WTC11 (cell line): ENCODE measurements around the gene SSRP1. TPM values are rescaled to one million over a fixed set of nuclear protein-coding genes. Genes with fewer than 3 reads are reported as not detected.
A peak's percentile ranks its signal among the peaks of the same experiment; 100 is the strongest.

ENCODE experiments used
- ARID4B ChIP-seq: sonication (generic); formaldehyde crosslinking; IDR thresholded peaks from 2 replicates; pipeline ENCODE4 v1.8.0; 2023; ENCODE audit warnings: missing genetic modification reagents, mild to moderate bottlenecking, borderline replicate concordance
- ATF2 ChIP-seq: sonication (generic); formaldehyde crosslinking; IDR thresholded peaks from 2 replicates; pipeline ENCODE4 v1.8.1; 2022; ENCODE audit warnings: low read depth, missing genetic modification reagents, borderline replicate concordance
- CREB1 ChIP-seq: sonication (generic); formaldehyde crosslinking; IDR thresholded peaks from 2 replicates; pipeline ENCODE4 v1.8.0; 2023; ENCODE audit warnings: mild to moderate bottlenecking, missing genetic modification reagents
- CREM ChIP-seq: sonication (generic); formaldehyde crosslinking; IDR thresholded peaks from 2 replicates; pipeline ENCODE4 v1.8.1; 2022; ENCODE audit warnings: mild to moderate bottlenecking, missing genetic modification reagents, moderate library complexity
- E2F5 ChIP-seq: sonication (generic); formaldehyde crosslinking; IDR thresholded peaks from 2 replicates; pipeline ENCODE4 v1.8.1; 2022; ENCODE audit warnings: mild to moderate bottlenecking, moderate library complexity, missing genetic modification reagents
- GTF2I ChIP-seq: fragments of 250-450 bp; sonication (Bioruptor Pico); conservative IDR thresholded peaks from 2 replicates; pipeline ENCODE4 v1.4.0; 2021; ENCODE audit warnings: mild to moderate bottlenecking
- JAZF1 ChIP-seq: fragments of 250-450 bp; sonication (Bioruptor Pico); IDR thresholded peaks from 2 replicates; pipeline ENCODE4 v1.9.0; 2021; ENCODE audit warnings: moderate library complexity, mild to moderate bottlenecking, inconsistent platforms
- NFATC4 ChIP-seq: fragments of 250-450 bp; sonication (Bioruptor Pico); IDR thresholded peaks from 2 replicates; pipeline ENCODE4 v1.9.0; 2021; ENCODE audit warnings: mild to moderate bottlenecking
- NR1H2 ChIP-seq: sonication (generic); formaldehyde crosslinking; IDR thresholded peaks from 2 replicates; pipeline ENCODE4 v1.9.0; 2021; ENCODE audit warnings: mild to moderate bottlenecking, moderate library complexity, missing genetic modification reagents
- RELA ChIP-seq: sonication (generic); formaldehyde crosslinking; IDR thresholded peaks from 2 replicates; pipeline ENCODE4 v1.8.1; 2022; ENCODE audit warnings: missing genetic modification reagents, mild to moderate bottlenecking, borderline replicate concordance
- SOX15 ChIP-seq: fragments of 250-450 bp; sonication (Bioruptor Pico); IDR thresholded peaks from 2 replicates; pipeline ENCODE4 v1.9.0; 2021; ENCODE audit warnings: mild to moderate bottlenecking
- TP53 ChIP-seq: sonication (generic); formaldehyde crosslinking; IDR thresholded peaks from 2 replicates; pipeline ENCODE4 v1.8.1; 2023; ENCODE audit warnings: mild to moderate bottlenecking, missing genetic modification reagents
- total RNA-seq: library from RNA; stranded (reverse); gene quantifications from 3 replicates; pipeline ENCODE4 v1.2.3, GENCODE V29; 2021
- TF ChIP-seq, protein P1 (sequence below): sonication (generic); formaldehyde crosslinking; IDR thresholded peaks from 2 replicates; pipeline ENCODE4 v1.8.0; 2022; ENCODE audit warnings: mild to moderate bottlenecking, missing genetic modification reagents
- TF ChIP-seq, protein P2 (sequence below): sonication (generic); formaldehyde crosslinking; IDR thresholded peaks from 2 replicates; pipeline ENCODE4 v1.8.1; 2023; ENCODE audit warnings: mild to moderate bottlenecking, missing genetic modification reagents, borderline replicate concordance
- TF ChIP-seq, protein P3 (sequence below): sonication (generic); formaldehyde crosslinking; IDR thresholded peaks from 2 replicates; pipeline ENCODE4 v1.8.0; 2022; ENCODE audit warnings: mild to moderate bottlenecking, missing genetic modification reagents
- TF ChIP-seq, protein P4 (sequence below): sonication (generic); formaldehyde crosslinking; IDR thresholded peaks from 2 replicates; pipeline ENCODE4 v1.8.0; 2022; ENCODE audit warnings: mild to moderate bottlenecking, missing genetic modification reagents

SSRP1 gene
- total RNA-seq, 1 experiment from 2014 or later = 228 TPM

DNA sequence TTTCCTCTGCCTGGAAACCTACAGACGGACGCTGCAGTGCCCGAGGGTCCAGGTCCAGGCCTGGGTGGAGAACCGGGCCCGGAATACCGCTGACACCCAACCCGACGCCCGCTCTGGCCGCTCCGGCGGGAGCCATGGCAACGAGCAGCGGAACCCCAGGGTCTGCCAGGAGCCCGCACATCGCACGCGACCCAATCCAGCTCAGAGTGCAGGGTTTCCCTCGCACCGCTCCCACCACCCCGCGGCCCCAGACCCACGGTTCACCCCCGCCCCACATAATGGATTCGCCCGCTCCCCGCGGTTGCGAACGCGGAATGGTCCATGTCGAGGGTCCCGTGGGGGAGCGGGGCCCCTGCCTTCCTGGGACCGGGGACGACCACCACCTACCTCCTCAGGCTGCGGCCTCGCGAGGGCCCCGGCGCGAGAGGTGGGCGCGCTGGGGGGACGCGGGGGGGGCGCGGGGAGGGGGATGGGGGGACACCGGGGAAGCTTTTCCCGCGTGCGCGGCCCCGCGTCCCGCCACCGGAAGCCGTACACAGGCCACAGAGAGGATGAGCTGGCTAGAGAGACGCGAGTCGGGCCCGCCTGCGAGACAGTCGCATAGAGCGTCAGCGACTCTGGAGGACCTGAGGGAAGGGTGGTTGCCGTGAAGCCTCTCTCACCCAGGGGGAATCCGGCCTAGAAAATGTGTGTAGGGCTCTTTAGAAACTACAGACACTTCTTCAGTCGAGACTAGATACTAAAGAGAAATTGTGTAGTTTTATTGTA is at the start of gene SSRP1 (continued):
- TF ChIP-seq, protein P1, sequence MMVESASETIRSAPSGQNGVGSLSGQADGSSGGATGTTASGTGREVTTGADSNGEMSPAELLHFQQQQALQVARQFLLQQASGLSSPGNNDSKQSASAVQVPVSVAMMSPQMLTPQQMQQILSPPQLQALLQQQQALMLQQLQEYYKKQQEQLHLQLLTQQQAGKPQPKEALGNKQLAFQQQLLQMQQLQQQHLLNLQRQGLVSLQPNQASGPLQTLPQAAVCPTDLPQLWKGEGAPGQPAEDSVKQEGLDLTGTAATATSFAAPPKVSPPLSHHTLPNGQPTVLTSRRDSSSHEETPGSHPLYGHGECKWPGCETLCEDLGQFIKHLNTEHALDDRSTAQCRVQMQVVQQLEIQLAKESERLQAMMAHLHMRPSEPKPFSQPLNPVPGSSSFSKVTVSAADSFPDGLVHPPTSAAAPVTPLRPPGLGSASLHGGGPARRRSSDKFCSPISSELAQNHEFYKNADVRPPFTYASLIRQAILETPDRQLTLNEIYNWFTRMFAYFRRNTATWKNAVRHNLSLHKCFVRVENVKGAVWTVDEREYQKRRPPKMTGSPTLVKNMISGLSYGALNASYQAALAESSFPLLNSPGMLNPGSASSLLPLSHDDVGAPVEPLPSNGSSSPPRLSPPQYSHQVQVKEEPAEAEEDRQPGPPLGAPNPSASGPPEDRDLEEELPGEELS = peak; percentile 47; the same call in 1 of the 2 replicates
- TF ChIP-seq NR1H2 (CRISPR knock-in tag) (no peak), RELA (CRISPR knock-in tag) (no peak), ATF2 (CRISPR knock-in tag) (no peak), SOX15 (CRISPR knock-in tag) (no peak), NFATC4 (no peak), TP53 (CRISPR knock-in tag) (no peak), ARID4B (CRISPR knock-in tag) (peak; percentile 44; the same call in 1 of the 2 replicates), CREB1 (CRISPR knock-in tag) (no peak), JAZF1 (CRISPR knock-in tag) (no peak), GTF2I (CRISPR knock-in tag) (no peak), E2F5 (CRISPR knock-in tag) (peak; percentile 64), CREM (CRISPR knock-in tag) (no peak)
- TF ChIP-seq, protein P2, sequence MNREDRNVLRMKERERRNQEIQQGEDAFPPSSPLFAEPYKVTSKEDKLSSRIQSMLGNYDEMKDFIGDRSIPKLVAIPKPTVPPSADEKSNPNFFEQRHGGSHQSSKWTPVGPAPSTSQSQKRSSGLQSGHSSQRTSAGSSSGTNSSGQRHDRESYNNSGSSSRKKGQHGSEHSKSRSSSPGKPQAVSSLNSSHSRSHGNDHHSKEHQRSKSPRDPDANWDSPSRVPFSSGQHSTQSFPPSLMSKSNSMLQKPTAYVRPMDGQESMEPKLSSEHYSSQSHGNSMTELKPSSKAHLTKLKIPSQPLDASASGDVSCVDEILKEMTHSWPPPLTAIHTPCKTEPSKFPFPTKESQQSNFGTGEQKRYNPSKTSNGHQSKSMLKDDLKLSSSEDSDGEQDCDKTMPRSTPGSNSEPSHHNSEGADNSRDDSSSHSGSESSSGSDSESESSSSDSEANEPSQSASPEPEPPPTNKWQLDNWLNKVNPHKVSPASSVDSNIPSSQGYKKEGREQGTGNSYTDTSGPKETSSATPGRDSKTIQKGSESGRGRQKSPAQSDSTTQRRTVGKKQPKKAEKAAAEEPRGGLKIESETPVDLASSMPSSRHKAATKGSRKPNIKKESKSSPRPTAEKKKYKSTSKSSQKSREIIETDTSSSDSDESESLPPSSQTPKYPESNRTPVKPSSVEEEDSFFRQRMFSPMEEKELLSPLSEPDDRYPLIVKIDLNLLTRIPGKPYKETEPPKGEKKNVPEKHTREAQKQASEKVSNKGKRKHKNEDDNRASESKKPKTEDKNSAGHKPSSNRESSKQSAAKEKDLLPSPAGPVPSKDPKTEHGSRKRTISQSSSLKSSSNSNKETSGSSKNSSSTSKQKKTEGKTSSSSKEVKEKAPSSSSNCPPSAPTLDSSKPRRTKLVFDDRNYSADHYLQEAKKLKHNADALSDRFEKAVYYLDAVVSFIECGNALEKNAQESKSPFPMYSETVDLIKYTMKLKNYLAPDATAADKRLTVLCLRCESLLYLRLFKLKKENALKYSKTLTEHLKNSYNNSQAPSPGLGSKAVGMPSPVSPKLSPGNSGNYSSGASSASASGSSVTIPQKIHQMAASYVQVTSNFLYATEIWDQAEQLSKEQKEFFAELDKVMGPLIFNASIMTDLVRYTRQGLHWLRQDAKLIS (CRISPR knock-in tag) = no peak
- TF ChIP-seq, protein P3, sequence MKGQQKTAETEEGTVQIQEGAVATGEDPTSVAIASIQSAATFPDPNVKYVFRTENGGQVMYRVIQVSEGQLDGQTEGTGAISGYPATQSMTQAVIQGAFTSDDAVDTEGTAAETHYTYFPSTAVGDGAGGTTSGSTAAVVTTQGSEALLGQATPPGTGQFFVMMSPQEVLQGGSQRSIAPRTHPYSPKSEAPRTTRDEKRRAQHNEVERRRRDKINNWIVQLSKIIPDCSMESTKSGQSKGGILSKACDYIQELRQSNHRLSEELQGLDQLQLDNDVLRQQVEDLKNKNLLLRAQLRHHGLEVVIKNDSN (CRISPR knock-in tag) = peak; percentile 43; the same call in 1 of the 2 replicates
- TF ChIP-seq, protein P4, sequence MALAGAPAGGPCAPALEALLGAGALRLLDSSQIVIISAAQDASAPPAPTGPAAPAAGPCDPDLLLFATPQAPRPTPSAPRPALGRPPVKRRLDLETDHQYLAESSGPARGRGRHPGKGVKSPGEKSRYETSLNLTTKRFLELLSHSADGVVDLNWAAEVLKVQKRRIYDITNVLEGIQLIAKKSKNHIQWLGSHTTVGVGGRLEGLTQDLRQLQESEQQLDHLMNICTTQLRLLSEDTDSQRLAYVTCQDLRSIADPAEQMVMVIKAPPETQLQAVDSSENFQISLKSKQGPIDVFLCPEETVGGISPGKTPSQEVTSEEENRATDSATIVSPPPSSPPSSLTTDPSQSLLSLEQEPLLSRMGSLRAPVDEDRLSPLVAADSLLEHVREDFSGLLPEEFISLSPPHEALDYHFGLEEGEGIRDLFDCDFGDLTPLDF (CRISPR knock-in tag) = no peak
- TF ChIP-seq, all 79 proteins: peak for 7
